Ascending aorta (tissue), 2 donors: ENCODE data around the gene INTU. TPM values are rescaled to one million over a fixed set of nuclear protein-coding genes. Genes with fewer than 3 reads are reported as not detected.

Experiments
- DNase-seq, 2 donors: peaks; one replicate each; pipeline ENCODE4 v3.0.0-alpha.2; 2019; ENCODE audit warnings: low spot score in 2 of 2
- H3K27ac ChIP-seq, 2 donors: fragments of 200-600 bp; sonication (generic); one replicate each; pipeline ENCODE4 v1.5.1; 2016 to 2017; ENCODE audit warnings: mild to moderate bottlenecking in 1 of 2
- H3K27me3 ChIP-seq: fragments of 200-600 bp; sonication (generic); one replicate; pipeline ENCODE4 v1.5.1; 2017
- H3K36me3 ChIP-seq, 2 donors: fragments of 200-600 bp; sonication (generic); one replicate each; pipeline ENCODE4 v1.5.1; 2016
- H3K4me1 ChIP-seq, 2 donors: fragments of 200-600 bp; sonication (generic); one replicate each; pipeline ENCODE4 v1.5.1; 2016 to 2017; ENCODE audit warnings: mild to moderate bottlenecking in 1 of 2
- H3K4me3 ChIP-seq, 2 donors: fragments of 200-600 bp; sonication (generic); one replicate each; pipeline ENCODE4 v1.5.1; 2016 to 2017; ENCODE audit warnings: mild to moderate bottlenecking in 1 of 2
- H3K9me3 ChIP-seq, 2 donors: fragments of 200-600 bp; sonication (generic); one replicate each; pipeline ENCODE4 v1.5.1; 2016
- intact Hi-C: fragments of 100-400 bp; cut with DNase I; formaldehyde crosslinking; loops from one replicate; pipeline ENCODE4 v1.15.1; 2023
- total RNA-seq: library from RNA; depleted of rRNA; stranded (reverse); fragments of >200 nt; gene quantifications from one replicate; pipeline ENCODE4 v1.1.0, GENCODE V29; 2016
- TF ChIP-seq, protein P1 (sequence below), 3 experiments: fragments of 200-600 bp in 2 of 3; fragments of 450-650 bp in 1 of 3; sonication (generic) in 2 of 3; IDR thresholded peaks; one replicate each; pipeline ENCODE4 v1.5.1; 2016 to 2019; ENCODE audit warnings: antibody characterized with exemption in 3 of 3, mild to moderate bottlenecking in 1 of 3, moderate library complexity in 1 of 3

Gene INTU
- total RNA-seq, 1 donor from 2014 or later, result 3.1 TPM

DNA sequence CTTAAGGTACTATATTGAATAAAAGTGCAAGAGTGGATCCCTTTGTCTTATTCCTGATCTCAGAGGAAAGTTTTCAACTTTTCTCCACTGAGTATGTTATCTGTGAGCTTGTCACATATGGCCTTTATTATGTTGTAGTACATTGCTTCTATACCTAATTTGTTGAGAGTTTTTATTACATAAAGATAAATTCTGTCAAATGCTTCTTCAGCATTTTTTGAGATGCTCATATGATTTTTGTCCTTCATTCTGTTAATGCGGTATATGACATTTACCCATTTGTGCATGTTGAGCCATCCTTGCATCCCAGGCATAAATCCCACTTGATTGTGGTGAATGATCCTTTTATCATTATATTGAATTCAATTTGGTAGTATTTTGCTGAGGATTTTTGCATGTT is 108.5 kb downstream of the INTU start:
- intact Hi-C loops, result no loop called here
- DNase-seq, result no peak
- no peaks in the 10 kb centered on the region for H3K27me3 ChIP-seq
- H3K9me3 ChIP-seq, result no peaks in the 10 kb centered on the region
- TF ChIP-seq, protein P1, sequence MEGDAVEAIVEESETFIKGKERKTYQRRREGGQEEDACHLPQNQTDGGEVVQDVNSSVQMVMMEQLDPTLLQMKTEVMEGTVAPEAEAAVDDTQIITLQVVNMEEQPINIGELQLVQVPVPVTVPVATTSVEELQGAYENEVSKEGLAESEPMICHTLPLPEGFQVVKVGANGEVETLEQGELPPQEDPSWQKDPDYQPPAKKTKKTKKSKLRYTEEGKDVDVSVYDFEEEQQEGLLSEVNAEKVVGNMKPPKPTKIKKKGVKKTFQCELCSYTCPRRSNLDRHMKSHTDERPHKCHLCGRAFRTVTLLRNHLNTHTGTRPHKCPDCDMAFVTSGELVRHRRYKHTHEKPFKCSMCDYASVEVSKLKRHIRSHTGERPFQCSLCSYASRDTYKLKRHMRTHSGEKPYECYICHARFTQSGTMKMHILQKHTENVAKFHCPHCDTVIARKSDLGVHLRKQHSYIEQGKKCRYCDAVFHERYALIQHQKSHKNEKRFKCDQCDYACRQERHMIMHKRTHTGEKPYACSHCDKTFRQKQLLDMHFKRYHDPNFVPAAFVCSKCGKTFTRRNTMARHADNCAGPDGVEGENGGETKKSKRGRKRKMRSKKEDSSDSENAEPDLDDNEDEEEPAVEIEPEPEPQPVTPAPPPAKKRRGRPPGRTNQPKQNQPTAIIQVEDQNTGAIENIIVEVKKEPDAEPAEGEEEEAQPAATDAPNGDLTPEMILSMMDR (IDR thresholded peaks at IDR 0.05), result no peak
- no peak overlapping the region for H3K27ac ChIP-seq
- no peaks in the 10 kb centered on the region for H3K4me1 ChIP-seq
- no peak overlapping the region for H3K4me3 ChIP-seq
- H3K36me3 ChIP-seq, result no peaks in the 10 kb centered on the region

DNA sequence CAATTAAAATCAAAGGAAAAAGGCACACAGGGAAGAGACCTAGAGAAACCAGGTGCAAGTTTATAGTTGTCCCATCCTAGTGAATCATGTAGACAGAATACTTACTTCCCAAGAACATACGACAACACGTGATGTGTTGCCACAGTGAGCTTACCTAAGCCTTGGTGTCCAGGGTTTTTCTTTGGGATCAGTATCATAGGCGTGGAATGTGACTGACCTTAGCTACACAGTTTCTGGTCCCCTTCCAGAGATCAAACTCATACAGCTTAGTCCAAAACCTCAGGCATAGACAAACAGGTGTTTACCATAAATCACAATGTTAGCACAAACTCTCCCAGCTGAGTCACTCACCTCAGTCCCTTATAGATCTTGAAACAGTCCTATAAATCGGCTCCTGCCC is 115.1 kb downstream of the INTU start:
- intact Hi-C loops, result no loop called here
- Histone ChIP-seq H3K4me1 (no peaks in the 10 kb centered on the region), H3K36me3 (no peaks in the 10 kb centered on the region), H3K9me3 (peaks cover 6 to 20% of the 10 kb centered on the region in 2 donors), H3K27me3 (no peaks in the 10 kb centered on the region), H3K27ac (no peak overlapping the region), H3K4me3 (no peak overlapping the region)
- TF ChIP-seq, protein P1 (IDR thresholded peaks at IDR 0.05), result no peak
- DNase-seq, result no peak

DNA sequence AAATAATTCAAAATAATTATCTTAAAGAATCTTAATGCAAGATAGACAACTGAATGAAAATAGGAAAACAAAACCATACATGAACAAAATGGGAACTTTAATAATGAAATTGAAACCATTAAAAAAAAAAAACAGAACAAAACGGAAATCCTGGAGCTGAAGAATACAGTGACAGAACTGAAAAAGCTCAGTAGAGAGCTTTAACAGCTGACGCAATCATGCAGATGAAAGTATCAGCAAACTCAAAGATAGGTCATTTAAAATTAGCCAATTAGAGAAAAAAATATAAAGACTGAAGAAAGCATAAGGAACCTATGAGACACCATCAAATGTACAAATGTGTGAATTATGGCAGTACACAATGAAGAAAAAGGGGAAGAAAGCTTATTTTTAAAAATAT is 116.2 kb downstream of the INTU start:
- TF ChIP-seq, protein P1 (IDR thresholded peaks at IDR 0.05), result no peak
- H3K27ac ChIP-seq, result no peak overlapping the region
- intact Hi-C loops, result no loop called here
- no peak for DNase-seq
- H3K27me3 ChIP-seq, result no peaks in the 10 kb centered on the region
- no peak overlapping the region for H3K4me3 ChIP-seq
- peaks cover 6 to 20% of the 10 kb centered on the region in 2 donors for H3K9me3 ChIP-seq
- no peaks in the 10 kb centered on the region for H3K36me3 ChIP-seq
- H3K4me1 ChIP-seq, result no peaks in the 10 kb centered on the region

DNA sequence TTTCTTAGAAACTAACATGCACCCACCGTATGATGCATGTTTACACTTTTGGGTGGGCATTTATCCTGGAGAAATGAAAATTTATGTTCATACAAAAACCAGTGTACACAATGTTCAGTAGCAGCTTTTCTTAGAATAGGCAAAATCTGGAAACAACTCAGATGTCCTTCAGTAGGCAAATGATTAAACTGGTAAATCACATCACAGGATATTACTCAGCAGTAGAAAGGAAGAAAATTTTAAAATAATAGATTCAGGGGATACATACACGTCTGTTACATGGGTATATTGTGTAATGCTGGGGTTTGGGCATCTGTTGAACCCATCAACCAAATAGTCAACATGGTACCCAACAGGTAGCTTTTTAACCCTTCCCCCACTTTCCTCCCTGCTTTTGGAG is 124.1 kb downstream of the INTU start:
- Histone ChIP-seq H3K9me3 (no peaks in the 10 kb centered on the region), H3K4me3 (no peak overlapping the region), H3K36me3 (no peaks in the 10 kb centered on the region), H3K27ac (no peak overlapping the region), H3K27me3 (no peaks in the 10 kb centered on the region), H3K4me1 (no peaks in the 10 kb centered on the region)
- intact Hi-C loops, result no loop called here
- TF ChIP-seq, protein P1 (IDR thresholded peaks at IDR 0.05), result no peak
- no peak for DNase-seq

DNA sequence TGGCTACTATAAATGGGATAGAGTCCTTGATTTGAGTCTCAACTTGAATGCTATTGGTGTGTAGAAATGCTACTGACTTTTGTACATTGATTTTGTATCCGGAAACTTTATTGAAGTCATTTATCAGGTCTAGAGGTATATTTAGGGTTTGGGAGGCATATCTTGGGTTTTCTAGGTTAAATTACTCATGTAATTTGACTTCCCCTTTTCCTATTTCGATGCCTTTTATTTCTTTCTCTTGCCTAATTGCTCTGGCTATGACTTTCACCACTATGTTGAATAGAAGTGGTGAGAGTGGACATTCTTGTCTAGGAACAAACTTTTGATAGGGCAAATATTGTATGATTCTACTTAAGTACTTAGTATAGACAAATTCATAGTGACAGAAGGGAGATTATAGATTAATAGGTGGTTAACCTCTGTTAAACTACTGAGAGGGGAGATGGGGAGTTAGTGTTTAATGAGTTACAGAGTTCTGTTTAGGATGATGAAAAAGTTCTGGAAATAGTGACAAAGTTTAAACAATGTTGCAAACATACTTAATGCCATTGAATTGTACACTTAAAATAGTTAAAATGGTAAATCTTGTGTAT is 126.6 kb downstream of the INTU start:
- TF ChIP-seq, protein P1 (IDR thresholded peaks at IDR 0.05), result no peak
- no peak overlapping the region for H3K27ac ChIP-seq
- no peaks in the 10 kb centered on the region for H3K9me3 ChIP-seq
- no peaks in the 10 kb centered on the region for H3K4me1 ChIP-seq
- intact Hi-C loops, result no loop called here
- no peak for DNase-seq
- no peak overlapping the region for H3K4me3 ChIP-seq
- H3K36me3 ChIP-seq, result no peaks in the 10 kb centered on the region
- no peaks in the 10 kb centered on the region for H3K27me3 ChIP-seq

DNA sequence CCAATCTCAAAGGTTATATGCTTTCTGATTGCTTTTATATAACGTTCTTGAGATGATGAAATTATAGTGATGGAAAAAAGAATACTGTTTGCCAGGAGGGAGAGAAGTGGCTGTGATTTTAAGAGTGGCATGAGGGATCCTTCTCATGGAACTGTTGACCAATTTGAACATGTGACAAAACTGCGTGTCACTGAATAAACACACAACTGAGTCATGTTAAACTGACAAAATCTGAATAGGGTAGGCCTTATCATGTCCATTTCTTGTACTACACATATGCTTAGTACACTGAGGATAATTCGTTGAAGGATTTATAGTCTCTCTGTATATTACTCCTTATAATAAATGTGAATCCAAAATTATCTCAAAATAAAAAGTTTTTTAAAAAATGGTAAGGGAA is 127.1 kb downstream of the INTU start:
- intact Hi-C loops, result no loop called here
- no peak for DNase-seq
- Histone ChIP-seq H3K27ac (no peak overlapping the region), H3K9me3 (no peaks in the 10 kb centered on the region), H3K4me3 (no peak overlapping the region), H3K27me3 (no peaks in the 10 kb centered on the region), H3K4me1 (no peaks in the 10 kb centered on the region), H3K36me3 (no peaks in the 10 kb centered on the region)
- TF ChIP-seq, protein P1 (IDR thresholded peaks at IDR 0.05), result no peak
